Kidney (tissue), 14 donors: ENCODE results near the gene HOPX. TPM values are rescaled to one million over a fixed set of nuclear protein-coding genes. Genes with fewer than 3 reads are reported as not detected.

ENCODE experiments used
- DNase-seq, 5 donors: peaks; one replicate each; pipeline ENCODE4 v3.0.0-alpha.2; 2013 to 2020
- FAIRE-seq: peaks from 2 replicates; lab custom pipeline; 2012; peaks lifted over from hg19 to GRCh38; lab: Jason Lieb, UNC
- H3K27ac ChIP-seq, 2 donors: one replicate each; pipeline ENCODE4 v1.7.0; 2013; ENCODE audit warnings: low read depth in 2 of 2, low read length in 2 of 2, inconsistent platforms in 1 of 2
- H3K27me3 ChIP-seq: one replicate; pipeline ENCODE4 v1.7.1; 2013; ENCODE audit warnings: low read length, inconsistent platforms; ENCODE audit not compliant: control insufficient read depth, insufficient read depth
- H3K36me3 ChIP-seq, 3 donors: one replicate each; pipeline versions ENCODE4 v1.7.0 to v1.7.1; 2013; ENCODE audit warnings: low read length in 3 of 3, control low read depth in 1 of 3, inconsistent platforms in 1 of 3; ENCODE audit not compliant: insufficient read depth in 3 of 3, control insufficient read depth in 2 of 3
- H3K4me1 ChIP-seq, 3 donors: one replicate each; pipeline versions ENCODE4 v1.7.0 to v1.7.1; 2013; ENCODE audit warnings: low read length in 3 of 3, inconsistent platforms in 1 of 3, low read depth in 1 of 3; ENCODE audit not compliant: control insufficient read depth in 2 of 3, insufficient read depth in 2 of 3
- H3K4me3 ChIP-seq, 3 donors: one replicate each; pipeline versions ENCODE4 v1.7.0 to v1.8.1; 2013; ENCODE audit warnings: low read length in 3 of 3, control low read depth in 1 of 3, inconsistent platforms in 1 of 3
- H3K9ac ChIP-seq, 3 donors: one replicate each; pipeline versions ENCODE4 v1.7.0 to v1.7.1; 2013; ENCODE audit warnings: low read length in 3 of 3, control low read depth in 1 of 3, inconsistent platforms in 1 of 3
- H3K9me3 ChIP-seq, 3 donors: one replicate each; pipeline versions ENCODE4 v1.7.0 to v1.7.1; 2013; ENCODE audit warnings: low read length in 3 of 3, control low read depth in 1 of 3, inconsistent platforms in 1 of 3; ENCODE audit not compliant: control insufficient read depth in 2 of 3, insufficient read depth in 1 of 3
- intact Hi-C: fragments of 100-400 bp; cut with DNase I; formaldehyde crosslinking; loops from one replicate; pipeline ENCODE4 v1.11.1; 2022
- polyA plus RNA-seq: library from polyadenylated mRNA; stranded (reverse); fragments of 350-450 nt; fragmentation: Illumina TruSeq; extraction: RNeasy Lipid Tissue Mini Kit (QIAGEN cat#74804); gene quantifications from one replicate; pipeline ENCODE4 v1.2.3, GENCODE V29; 2014; ENCODE audit warnings: low read depth, low replicate concordance; ENCODE audit not compliant: insufficient read depth
- total RNA-seq: library from RNA; stranded (reverse); fragmentation: NEBNext Ultra II Directional; extraction: Animal tissue kit (Norgen Biotek cat#: 25700); gene quantifications from one replicate; pipeline ENCODE4 v1.2.1, GENCODE V29; 2021
- TF ChIP-seq, protein P1 (sequence below): IDR thresholded peaks from 3 replicates; pipeline ENCODE4 v1.5.1; 2012; ENCODE audit warnings: mild to moderate bottlenecking, moderate library complexity, borderline replicate concordance; ENCODE audit not compliant: insufficient read depth; ENCODE audit errors: extremely low read depth
- donor health status: control.
- donor health status: control.
- donor health status: control.
- donor health status: control.
- donor health status: control.
- donor health status: DM: yes; HTN: yes; CAD: no.
- donor health status: Normal renal cell carcinoma (clear cell type).

The HOPX gene
- total and polyA plus RNA-seq, 2 donors from 2014 or later: 8.9 to 17.6 TPM

DNA sequence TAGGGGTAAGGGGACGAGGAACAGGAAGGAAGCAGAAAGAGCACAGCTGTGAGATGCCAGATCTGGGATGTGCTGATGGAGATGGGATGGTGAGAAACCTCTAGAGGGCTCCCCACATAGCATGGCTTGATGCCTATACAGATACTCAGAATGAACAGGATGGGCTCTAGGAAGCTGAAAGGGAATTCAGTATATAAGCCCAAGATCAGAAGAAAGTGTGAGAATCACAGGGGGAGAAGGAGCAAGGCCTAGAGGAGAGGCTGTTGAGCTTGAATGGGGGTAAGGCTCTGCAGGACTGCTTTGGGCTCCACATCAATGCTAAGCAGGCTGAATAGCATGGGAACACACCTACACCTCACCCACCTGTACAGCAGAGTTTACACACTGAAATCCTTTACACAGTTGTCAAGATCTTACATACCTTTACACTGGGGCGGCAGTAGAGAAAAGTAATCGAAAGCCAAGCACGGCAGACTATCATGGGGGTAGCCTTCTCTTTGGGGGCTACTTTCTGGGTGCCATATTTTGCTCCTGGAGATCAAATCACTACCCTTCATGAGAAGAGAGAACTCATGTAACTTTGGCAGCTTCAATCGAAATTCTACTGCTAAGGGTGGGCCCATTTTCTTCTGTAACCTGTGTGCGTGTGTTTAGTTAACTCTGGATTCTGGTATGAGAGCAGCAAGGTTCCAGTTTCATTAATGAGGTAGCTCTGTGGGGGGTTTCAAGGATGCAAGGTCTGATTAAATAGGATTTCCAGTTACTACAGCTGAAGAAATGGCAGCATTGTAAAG lies 30.6 kb downstream of the HOPX start:
- TF ChIP-seq, protein P1, sequence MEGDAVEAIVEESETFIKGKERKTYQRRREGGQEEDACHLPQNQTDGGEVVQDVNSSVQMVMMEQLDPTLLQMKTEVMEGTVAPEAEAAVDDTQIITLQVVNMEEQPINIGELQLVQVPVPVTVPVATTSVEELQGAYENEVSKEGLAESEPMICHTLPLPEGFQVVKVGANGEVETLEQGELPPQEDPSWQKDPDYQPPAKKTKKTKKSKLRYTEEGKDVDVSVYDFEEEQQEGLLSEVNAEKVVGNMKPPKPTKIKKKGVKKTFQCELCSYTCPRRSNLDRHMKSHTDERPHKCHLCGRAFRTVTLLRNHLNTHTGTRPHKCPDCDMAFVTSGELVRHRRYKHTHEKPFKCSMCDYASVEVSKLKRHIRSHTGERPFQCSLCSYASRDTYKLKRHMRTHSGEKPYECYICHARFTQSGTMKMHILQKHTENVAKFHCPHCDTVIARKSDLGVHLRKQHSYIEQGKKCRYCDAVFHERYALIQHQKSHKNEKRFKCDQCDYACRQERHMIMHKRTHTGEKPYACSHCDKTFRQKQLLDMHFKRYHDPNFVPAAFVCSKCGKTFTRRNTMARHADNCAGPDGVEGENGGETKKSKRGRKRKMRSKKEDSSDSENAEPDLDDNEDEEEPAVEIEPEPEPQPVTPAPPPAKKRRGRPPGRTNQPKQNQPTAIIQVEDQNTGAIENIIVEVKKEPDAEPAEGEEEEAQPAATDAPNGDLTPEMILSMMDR: no peak

DNA sequence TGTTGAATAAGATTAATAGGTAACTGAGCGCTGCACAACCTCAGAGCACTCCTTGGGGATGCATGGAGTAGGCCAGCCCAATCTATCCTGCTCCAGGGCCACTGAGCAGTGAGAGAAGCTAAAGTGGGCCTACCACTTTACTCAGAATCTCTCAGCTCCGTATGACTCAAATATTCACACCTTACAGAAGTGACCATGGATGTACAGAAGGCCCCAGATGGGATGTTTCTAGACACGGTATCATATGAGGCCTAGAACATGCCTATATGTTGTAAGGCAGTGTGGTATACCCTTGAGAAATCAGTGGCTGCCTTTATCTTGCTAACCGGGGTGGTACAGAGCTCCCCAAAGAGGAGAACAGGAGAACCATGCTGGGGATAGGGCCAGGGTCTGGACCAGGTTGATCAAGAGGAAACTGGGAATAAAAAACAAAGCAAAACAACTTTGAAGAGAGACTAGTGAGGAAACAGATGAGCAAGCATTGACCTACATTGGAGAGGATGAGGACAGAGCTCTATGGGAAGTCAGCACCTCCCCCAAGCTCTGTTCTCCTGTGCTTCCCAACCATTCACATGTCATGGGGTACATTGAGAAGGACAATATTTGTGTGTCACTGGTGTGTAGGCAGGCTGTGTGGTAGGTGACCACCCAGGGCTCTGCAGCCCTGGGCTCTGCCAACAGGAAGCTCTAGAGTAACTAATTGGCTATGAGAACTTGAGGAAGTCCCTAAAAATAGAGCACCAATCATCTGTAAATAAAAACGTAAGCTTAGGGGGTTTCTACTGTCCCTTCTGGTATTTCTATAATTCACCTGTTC lies 31.4 kb downstream of the HOPX start:
- Histone ChIP-seq H3K9ac (no peak overlapping the region), H3K9me3 (peaks cover 0 to 9% (median 0%) of the 10 kb centered on the region in 3 donors), H3K4me3 (no peak overlapping the region), H3K27ac (no peak overlapping the region), H3K27me3 (no peaks in the 10 kb centered on the region), H3K4me1 (no peaks in the 10 kb centered on the region), H3K36me3 (no peaks in the 10 kb centered on the region)
- no peak for FAIRE-seq
- intact Hi-C loops: no loop called here
- DNase-seq: no peak
- TF ChIP-seq, protein P1: no peak

More for the DNA sequence above, 30.6 kb downstream of the HOPX start:
- intact Hi-C loops: no loop called here
- H3K9ac ChIP-seq: no peak overlapping the region
- peaks cover 0 to 9% (median 0%) of the 10 kb centered on the region in 3 donors for H3K9me3 ChIP-seq
- DNase-seq (no peak), FAIRE-seq (no peak)
- no peaks in the 10 kb centered on the region for H3K36me3 ChIP-seq
- no peak overlapping the region for H3K27ac ChIP-seq
- H3K4me3 ChIP-seq: no peak overlapping the region
- H3K4me1 ChIP-seq: peaks cover 0 to 3% (median 0%) of the 10 kb centered on the region in 3 donors
- H3K27me3 ChIP-seq: no peaks in the 10 kb centered on the region

DNA sequence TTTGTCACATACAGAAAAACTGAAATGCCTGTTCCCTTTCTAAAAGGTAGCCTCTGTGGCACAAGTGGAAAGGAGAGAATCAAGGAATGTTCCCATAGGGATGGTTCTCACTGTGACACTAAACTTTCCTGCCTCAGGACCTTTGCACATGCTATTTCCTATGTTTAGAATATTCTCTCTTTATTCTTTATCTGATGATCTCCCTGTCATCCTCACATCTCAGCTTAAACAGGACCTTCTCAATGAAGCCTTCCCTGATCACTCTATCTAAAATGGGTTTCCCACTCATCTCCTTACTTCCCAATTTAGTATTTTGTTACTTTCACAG lies 32.3 kb downstream of the HOPX start:
- DNase-seq (no peak), FAIRE-seq (no peak)
- Histone ChIP-seq H3K9ac (no peak overlapping the region), H3K27me3 (no peaks in the 10 kb centered on the region), H3K27ac (no peak overlapping the region), H3K4me1 (no peaks in the 10 kb centered on the region), H3K9me3 (peaks cover 0 to 9% (median 0%) of the 10 kb centered on the region in 3 donors), H3K4me3 (no peak overlapping the region), H3K36me3 (no peaks in the 10 kb centered on the region)
- intact Hi-C loops: no loop called here
- TF ChIP-seq, protein P1: no peak
